Right atrium auricular region (tissue), 2 donors: ENCODE data around the gene MLH1. TPM values are rescaled to one million over a fixed set of nuclear protein-coding genes. Genes with fewer than 3 reads are reported as not detected.
"Not testable (repeated sequence)": the region's sequence is repeated elsewhere in the genome, so short reads cannot be mapped to it uniquely, and the experiment has no call there.

Experiments used
- DNase-seq: peaks from one replicate; pipeline ENCODE4 v3.0.0-alpha.2; 2019; ENCODE audit warnings: low spot score
- H3K27ac ChIP-seq, 2 donors: fragments of 200-600 bp; sonication (generic); 1 replicate in 1 of 2; 2 replicates in 1 of 2; pipeline ENCODE4 v1.5.1; 2016 to 2019
- H3K27me3 ChIP-seq, 2 donors: fragments of 200-600 bp; sonication (generic); one replicate each; pipeline versions ENCODE4 v1.5.1 to v1.6.0; 2017 to 2019
- H3K36me3 ChIP-seq: fragments of 200-600 bp; sonication (generic); one replicate; pipeline ENCODE4 v1.5.1; 2016
- H3K4me1 ChIP-seq, 2 donors: fragments of 200-600 bp; sonication (generic); one replicate each; pipeline versions ENCODE4 v1.5.1 to v1.6.0; 2017 to 2019
- H3K4me3 ChIP-seq, 2 donors: fragments of 200-600 bp; sonication (generic); 1 replicate in 1 of 2; 2 replicates in 1 of 2; pipeline ENCODE4 v1.5.1; 2017 to 2019; ENCODE audit warnings: mild to moderate bottlenecking in 1 of 2, moderate library complexity in 1 of 2
- H3K9me3 ChIP-seq, 2 donors: fragments of 200-600 bp; sonication (generic); one replicate each; pipeline ENCODE4 v1.5.1; 2019
- total RNA-seq, 2 donors: library from RNA; depleted of rRNA; stranded (reverse); fragments of >200 nt; gene quantifications; one replicate each; pipeline ENCODE4 v1.1.0, GENCODE V29; 2016
- TF ChIP-seq, protein P1 (sequence below), 2 donors: fragments of 200-600 bp; sonication (generic); IDR thresholded peaks; one replicate each; pipeline ENCODE4 v1.5.1; 2019; ENCODE audit warnings: antibody characterized with exemption in 2 of 2

MLH1 gene
- total RNA-seq, 2 donors from 2014 or later = 36.0 to 37.8 TPM

DNA sequence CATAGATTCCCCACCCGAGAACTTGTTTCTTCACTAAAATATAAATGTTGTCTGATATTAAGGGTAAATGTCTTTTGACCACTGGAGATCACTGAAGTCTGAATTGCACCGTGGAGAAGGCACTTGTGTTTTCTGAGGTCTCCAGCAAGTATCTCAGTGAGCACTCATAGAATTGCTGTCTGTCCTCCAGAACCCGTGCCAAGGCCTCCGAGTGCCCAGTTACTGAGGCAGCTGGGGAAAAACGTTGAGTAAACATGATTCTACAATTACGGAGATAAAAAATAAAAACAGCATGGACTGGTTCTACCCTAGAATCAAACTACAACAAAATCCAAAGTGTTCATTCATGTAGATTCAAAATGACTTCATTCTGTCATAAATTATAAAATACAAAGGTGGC is 60.0 kb downstream of the MLH1 start:
- TF ChIP-seq, protein P1, sequence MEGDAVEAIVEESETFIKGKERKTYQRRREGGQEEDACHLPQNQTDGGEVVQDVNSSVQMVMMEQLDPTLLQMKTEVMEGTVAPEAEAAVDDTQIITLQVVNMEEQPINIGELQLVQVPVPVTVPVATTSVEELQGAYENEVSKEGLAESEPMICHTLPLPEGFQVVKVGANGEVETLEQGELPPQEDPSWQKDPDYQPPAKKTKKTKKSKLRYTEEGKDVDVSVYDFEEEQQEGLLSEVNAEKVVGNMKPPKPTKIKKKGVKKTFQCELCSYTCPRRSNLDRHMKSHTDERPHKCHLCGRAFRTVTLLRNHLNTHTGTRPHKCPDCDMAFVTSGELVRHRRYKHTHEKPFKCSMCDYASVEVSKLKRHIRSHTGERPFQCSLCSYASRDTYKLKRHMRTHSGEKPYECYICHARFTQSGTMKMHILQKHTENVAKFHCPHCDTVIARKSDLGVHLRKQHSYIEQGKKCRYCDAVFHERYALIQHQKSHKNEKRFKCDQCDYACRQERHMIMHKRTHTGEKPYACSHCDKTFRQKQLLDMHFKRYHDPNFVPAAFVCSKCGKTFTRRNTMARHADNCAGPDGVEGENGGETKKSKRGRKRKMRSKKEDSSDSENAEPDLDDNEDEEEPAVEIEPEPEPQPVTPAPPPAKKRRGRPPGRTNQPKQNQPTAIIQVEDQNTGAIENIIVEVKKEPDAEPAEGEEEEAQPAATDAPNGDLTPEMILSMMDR (IDR thresholded peaks at IDR 0.05) = no peak
- Histone ChIP-seq H3K27ac (peak overlapping the region; percentile 73 to 84), H3K27me3 (no peaks in the 10 kb centered on the region), H3K4me1 (peaks cover 0 to 51% of the 10 kb centered on the region in 2 donors), H3K36me3 (peaks cover 65% of the 10 kb centered on the region), H3K9me3 (no peaks in the 10 kb centered on the region), H3K4me3 (no peak overlapping the region)
- no peak for DNase-seq

DNA sequence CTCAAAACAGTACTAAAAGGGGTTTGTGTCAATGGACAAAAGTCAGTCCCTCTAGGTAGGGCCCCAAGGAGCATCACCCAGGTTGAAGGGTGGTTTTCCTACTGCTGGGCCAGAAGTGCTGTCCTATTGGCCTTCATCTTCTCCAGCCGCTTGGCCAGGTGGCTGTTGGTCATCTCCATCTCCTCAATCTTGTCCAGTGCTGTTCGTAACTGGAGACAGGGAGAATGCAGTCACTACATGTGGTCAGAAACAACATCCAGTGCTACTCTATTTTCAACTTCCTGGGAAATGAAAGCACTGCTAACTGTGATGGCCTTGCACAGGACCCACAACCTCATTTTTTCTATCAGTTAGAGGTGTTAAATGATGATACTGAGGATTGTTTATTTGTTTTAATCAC is 60.4 kb downstream of the MLH1 start:
- Histone ChIP-seq H3K9me3 (no peaks in the 10 kb centered on the region), H3K4me3 (no peak overlapping the region), H3K27ac (peak overlapping the region; percentile 73 to 84), H3K4me1 (peaks cover 0 to 51% of the 10 kb centered on the region in 2 donors), H3K36me3 (peaks cover 65% of the 10 kb centered on the region), H3K27me3 (no peaks in the 10 kb centered on the region)
- DNase-seq = no peak
- TF ChIP-seq, protein P1 (IDR thresholded peaks at IDR 0.05) = no peak

DNA sequence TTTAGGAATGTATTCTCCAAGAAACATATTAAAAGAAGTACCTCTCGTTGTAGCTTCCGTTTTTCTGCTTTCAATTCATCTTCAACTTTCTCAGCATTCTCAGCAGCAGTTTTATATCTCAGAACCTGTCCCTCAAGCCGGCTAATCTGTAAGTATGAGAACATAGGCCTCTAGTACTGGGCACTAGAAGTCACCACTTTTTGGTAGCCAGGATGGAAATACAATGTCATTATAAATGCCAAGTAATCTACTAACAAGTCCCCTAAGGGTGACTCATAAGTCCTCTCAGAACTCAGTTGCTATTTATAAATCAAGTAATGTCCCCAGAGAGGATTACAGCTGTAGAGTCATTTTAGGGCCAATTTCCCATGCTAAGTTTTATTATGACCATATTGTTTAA is 61.1 kb downstream of the MLH1 start:
- DNase-seq = no peak
- H3K4me1 ChIP-seq = peaks cover 0 to 48% of the 10 kb centered on the region in 2 donors
- H3K4me3 ChIP-seq = no peak overlapping the region
- no peaks in the 10 kb centered on the region for H3K27me3 ChIP-seq
- H3K9me3 ChIP-seq = no peaks in the 10 kb centered on the region
- peaks cover 62% of the 10 kb centered on the region for H3K36me3 ChIP-seq
- TF ChIP-seq, protein P1 (IDR thresholded peaks at IDR 0.05) = no peak
- H3K27ac ChIP-seq = peak overlapping the region; percentile 73 to 84

DNA sequence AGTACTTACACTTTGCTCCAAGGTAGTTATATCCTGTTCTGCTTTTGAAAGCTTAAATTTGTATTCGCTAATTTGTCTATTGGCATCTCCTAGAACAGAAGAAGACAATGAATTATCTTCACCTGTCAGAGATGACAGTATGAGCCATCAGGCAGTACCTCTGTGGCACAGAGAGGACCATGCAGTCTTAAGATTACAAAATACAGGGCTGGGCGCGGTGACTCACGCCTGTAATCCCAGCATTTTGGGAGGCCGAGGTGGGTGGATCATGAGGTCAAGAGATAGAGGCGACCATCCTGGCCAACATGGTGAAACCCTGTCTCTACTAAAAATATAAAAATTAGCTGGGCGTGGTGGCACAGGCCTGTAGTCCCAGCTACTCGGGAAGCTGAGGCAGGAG is 61.8 kb downstream of the MLH1 start:
- H3K4me1 ChIP-seq = peaks cover 0 to 41% of the 10 kb centered on the region in 2 donors

DNA sequence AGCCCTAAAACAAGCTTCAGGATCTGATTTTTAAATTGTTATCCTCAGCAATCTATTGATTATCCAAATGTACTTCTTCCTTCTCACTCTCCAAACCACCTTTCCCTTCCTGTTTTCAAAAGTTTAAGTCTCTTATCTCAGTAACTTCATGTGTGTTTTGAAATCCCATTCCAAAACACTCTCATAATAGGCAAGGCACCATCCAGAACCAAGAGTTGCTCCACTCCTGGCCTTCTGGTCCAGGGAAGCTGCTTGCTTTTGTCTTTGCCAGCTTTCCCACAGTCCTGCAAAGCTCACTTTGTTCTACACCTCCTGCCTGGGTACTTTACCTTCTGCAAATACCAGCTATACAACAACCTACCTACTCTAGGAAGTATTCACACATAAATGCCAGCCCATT is 63.5 kb downstream of the MLH1 start:
- Histone ChIP-seq H3K4me1 (peaks cover 0 to 40% of the 10 kb centered on the region in 2 donors), H3K27ac (peak overlapping the region; percentile 2 to 49)

More for the DNA sequence above, 61.8 kb downstream of the MLH1 start:
- not testable (repeated sequence) for H3K4me3 ChIP-seq, H3K9me3 ChIP-seq, H3K27me3 ChIP-seq, DNase-seq
- Histone ChIP-seq H3K27ac (peak overlapping the region; percentile 73 to 84), H3K36me3 (peaks cover 55% of the 10 kb centered on the region)

DNA sequence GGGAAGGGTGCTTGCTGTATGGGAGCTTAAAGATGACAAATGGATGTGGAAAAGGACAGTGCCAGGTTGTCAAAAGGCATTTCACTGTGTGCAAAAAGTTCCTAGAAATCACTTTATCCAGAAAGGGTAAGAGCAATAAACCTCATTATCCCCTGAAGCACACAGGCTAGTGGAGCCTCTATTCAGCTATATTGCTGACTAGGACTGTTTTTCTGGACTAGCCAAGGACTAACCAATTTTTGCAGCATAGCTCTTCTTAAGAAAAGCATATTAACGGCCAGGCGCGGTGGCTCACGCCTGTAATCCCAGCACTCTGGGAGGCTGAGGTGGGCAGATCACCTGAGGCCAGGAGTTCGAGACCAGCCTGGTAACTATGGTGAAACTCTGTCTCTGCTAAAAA is 64.8 kb downstream of the MLH1 start:
- Histone ChIP-seq H3K9me3 (no peaks in the 10 kb centered on the region), H3K36me3 (peaks cover 48% of the 10 kb centered on the region), H3K27ac (no peak overlapping the region)

More for the DNA sequence above, 63.5 kb downstream of the MLH1 start:
- TF ChIP-seq, protein P1 (IDR thresholded peaks at IDR 0.05) = no peak
- Histone ChIP-seq H3K27me3 (no peaks in the 10 kb centered on the region), H3K36me3 (peaks cover 44% of the 10 kb centered on the region), H3K9me3 (no peaks in the 10 kb centered on the region), H3K4me3 (no peak overlapping the region)
- DNase-seq = no peak

More for the DNA sequence above, 64.8 kb downstream of the MLH1 start:
- no peak for DNase-seq
- no peaks in the 10 kb centered on the region for H3K27me3 ChIP-seq
- TF ChIP-seq, protein P1 (IDR thresholded peaks at IDR 0.05) = no peak
- no peak overlapping the region for H3K4me3 ChIP-seq
- peaks cover 0 to 33% of the 10 kb centered on the region in 2 donors for H3K4me1 ChIP-seq
